Fibroblast of lung (primary cell): ENCODE measurements around the gene MRPL49. TPM values are rescaled to one million over a fixed set of nuclear protein-coding genes. Genes with fewer than 3 reads are reported as not detected.
A peak's percentile ranks its signal among the peaks of the same experiment; 100 is the strongest.
"Not testable (repeated sequence)": the region's sequence is repeated elsewhere in the genome, so short reads cannot be mapped to it uniquely, and the experiment has no call there.

ENCODE experiments used
- DNase-seq, 2 donors: peaks; one replicate each; pipeline versions ENCODE4 v3.0.0 to v3.0.0-alpha.2; 2010; ENCODE audit warnings: low read depth in 2 of 2
- H2AFZ ChIP-seq: 2 replicates; pipeline ENCODE4 v1.5.1; 2012; ENCODE audit warnings: low read length, control low read depth, inconsistent platforms
- H3K27ac ChIP-seq: 2 replicates; pipeline ENCODE4 v1.5.1; 2011; ENCODE audit warnings: low read length, control low read depth; ENCODE audit not compliant: insufficient read depth
- H3K27me3 ChIP-seq: 2 replicates; pipeline ENCODE4 v1.5.1; 2011; ENCODE audit warnings: mild to moderate bottlenecking, low read length; ENCODE audit not compliant: control insufficient read depth, insufficient read depth
- H3K36me3 ChIP-seq: 2 replicates; pipeline ENCODE4 v1.5.1; 2011; ENCODE audit warnings: low read length; ENCODE audit not compliant: control insufficient read depth, insufficient read depth
- H3K4me1 ChIP-seq: 2 replicates; pipeline ENCODE4 v1.5.1; 2011; ENCODE audit warnings: low read length; ENCODE audit not compliant: control insufficient read depth, insufficient read depth; ENCODE audit errors: extremely low read depth
- H3K4me2 ChIP-seq: 2 replicates; pipeline ENCODE4 v1.5.1; 2011; ENCODE audit warnings: low read length, control low read depth; ENCODE audit not compliant: insufficient read depth; ENCODE audit errors: extremely low read depth
- H3K4me3 ChIP-seq, 4 experiments: fragments of 200-600 bp in 1 of 4; sonication (generic) in 1 of 4; replicated peaks in 1 of 4; 2 replicates each; pipeline ENCODE4 v1.5.1; 2011 to 2016; ENCODE audit warnings: low read length in 4 of 4, low read depth in 3 of 4, mild to moderate bottlenecking in 3 of 4, control low read depth in 2 of 4, inconsistent platforms in 1 of 4, mixed read lengths in 1 of 4; ENCODE audit not compliant: insufficient read depth in 1 of 4; ENCODE audit errors: control extremely low read depth in 1 of 4
- H3K79me2 ChIP-seq: 2 replicates; pipeline ENCODE4 v1.5.1; 2012; ENCODE audit warnings: mild to moderate bottlenecking, low read length, inconsistent platforms; ENCODE audit not compliant: control insufficient read depth, insufficient read depth
- H3K9ac ChIP-seq: 2 replicates; pipeline ENCODE4 v1.5.1; 2011; ENCODE audit warnings: mild to moderate bottlenecking, low read length, control low read depth; ENCODE audit not compliant: insufficient read depth
- H3K9me3 ChIP-seq: 2 replicates; pipeline ENCODE4 v1.5.1; 2012; ENCODE audit warnings: low read depth, low read length; ENCODE audit not compliant: control insufficient read depth, insufficient read depth
- H4K20me1 ChIP-seq: 2 replicates; pipeline ENCODE4 v1.5.1; 2011; ENCODE audit warnings: low read length; ENCODE audit not compliant: control insufficient read depth, insufficient read depth; ENCODE audit errors: extremely low read depth
- EZH2 ChIP-seq: IDR thresholded peaks from 2 replicates; pipeline ENCODE4 v1.5.1; 2012; ENCODE audit warnings: low read length, control low read depth, mild to moderate bottlenecking; ENCODE audit errors: missing control alignments
- polyA plus RNA-seq, 2 donors: library from polyadenylated mRNA; depleted of rRNA in 1 of 2; stranded (reverse) in 1 of 2; unstranded in 1 of 2; fragments of >200 nt; gene quantifications; 2 replicates each; pipeline ENCODE4 v1.2.1, GENCODE V29; 2011 to 2012; ENCODE audit warnings: missing spikeins in 1 of 2
- total RNA-seq: library from RNA; depleted of rRNA; stranded (reverse); fragments of >200 nt; gene quantifications from 2 replicates; pipeline ENCODE4 v1.2.1, GENCODE V29; 2014
- TF ChIP-seq, protein P1 (sequence below), 2 donors: IDR thresholded peaks in 1 of 2; conservative IDR thresholded peaks in 1 of 2; 1 replicate in 1 of 2; 2 replicates in 1 of 2; pipeline ENCODE4 v1.5.1; 2011 to 2012; ENCODE audit warnings: low read length in 2 of 2, control low read depth in 1 of 2, inconsistent platforms in 1 of 2, low read depth in 1 of 2, mild to moderate bottlenecking in 1 of 2

MRPL49 gene
- total and polyA plus RNA-seq, 2 donors (not counting 1 experiment from before 2014, with no cell fraction given): 55.5 to 70.8 TPM

DNA sequence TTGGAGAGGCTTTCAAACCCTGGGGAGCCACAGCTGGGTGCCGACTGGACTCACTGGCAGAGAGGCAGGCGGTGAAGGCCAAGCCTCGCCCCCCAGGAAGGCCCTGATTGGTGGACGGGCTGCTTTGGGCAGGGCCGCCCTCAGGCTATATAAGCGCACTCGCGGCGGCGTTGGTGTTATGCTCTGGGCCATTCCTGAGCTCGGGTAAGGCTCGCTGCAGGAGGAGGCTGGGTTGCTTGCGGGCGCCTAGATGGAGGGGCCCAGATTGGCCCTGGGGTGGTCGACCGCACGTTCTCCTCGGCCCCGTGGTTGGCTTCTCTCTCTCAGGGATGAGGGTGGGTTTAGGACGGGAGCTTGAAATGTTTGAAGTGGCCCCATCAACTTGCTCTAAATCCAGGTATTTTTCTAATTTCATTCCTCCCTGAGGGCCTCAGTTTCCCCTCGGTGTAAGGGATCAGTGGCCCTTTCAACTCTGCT, 48.0 kb downstream of the MRPL49 start, which contains the start of gene SPDYC:
Gene SPDYC, plus strand, starts transcription at position 176 of the 477 bp plus-strand sequence. CDS start 1,125 bp downstream, outside the sequence.
- H3K4me1 ChIP-seq: peaks cover 3% of the 10 kb centered on the region
- peak within 1 kb of the TSS; percentile 85 for H2AFZ ChIP-seq
- no peaks in the 10 kb centered on the region for H3K79me2 ChIP-seq
- no peak within 1 kb of the TSS for H3K4me2 ChIP-seq
- no peaks in the 10 kb centered on the region for H3K27me3 ChIP-seq
- DNase-seq: no peak
- H3K9ac ChIP-seq: no peak within 1 kb of the TSS
- no peak within 1 kb of the TSS for H3K4me3 ChIP-seq
- H3K36me3 ChIP-seq: no peaks in the 10 kb centered on the region
- H3K9me3 ChIP-seq: no peaks in the 10 kb centered on the region
- H4K20me1 ChIP-seq: no peaks in the 10 kb centered on the region
- peak within 1 kb of the TSS; percentile 8 for H3K27ac ChIP-seq
- no peak for TF ChIP-seq EZH2
- TF ChIP-seq, protein P1, sequence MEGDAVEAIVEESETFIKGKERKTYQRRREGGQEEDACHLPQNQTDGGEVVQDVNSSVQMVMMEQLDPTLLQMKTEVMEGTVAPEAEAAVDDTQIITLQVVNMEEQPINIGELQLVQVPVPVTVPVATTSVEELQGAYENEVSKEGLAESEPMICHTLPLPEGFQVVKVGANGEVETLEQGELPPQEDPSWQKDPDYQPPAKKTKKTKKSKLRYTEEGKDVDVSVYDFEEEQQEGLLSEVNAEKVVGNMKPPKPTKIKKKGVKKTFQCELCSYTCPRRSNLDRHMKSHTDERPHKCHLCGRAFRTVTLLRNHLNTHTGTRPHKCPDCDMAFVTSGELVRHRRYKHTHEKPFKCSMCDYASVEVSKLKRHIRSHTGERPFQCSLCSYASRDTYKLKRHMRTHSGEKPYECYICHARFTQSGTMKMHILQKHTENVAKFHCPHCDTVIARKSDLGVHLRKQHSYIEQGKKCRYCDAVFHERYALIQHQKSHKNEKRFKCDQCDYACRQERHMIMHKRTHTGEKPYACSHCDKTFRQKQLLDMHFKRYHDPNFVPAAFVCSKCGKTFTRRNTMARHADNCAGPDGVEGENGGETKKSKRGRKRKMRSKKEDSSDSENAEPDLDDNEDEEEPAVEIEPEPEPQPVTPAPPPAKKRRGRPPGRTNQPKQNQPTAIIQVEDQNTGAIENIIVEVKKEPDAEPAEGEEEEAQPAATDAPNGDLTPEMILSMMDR (conservative IDR thresholded peaks at IDR 0.05 in 1 of 2, IDR thresholded peaks at IDR 0.05 in 1 of 2; ENCODE audit: low read depth in 1 of 2, low read length in 2 of 2): no peak

DNA sequence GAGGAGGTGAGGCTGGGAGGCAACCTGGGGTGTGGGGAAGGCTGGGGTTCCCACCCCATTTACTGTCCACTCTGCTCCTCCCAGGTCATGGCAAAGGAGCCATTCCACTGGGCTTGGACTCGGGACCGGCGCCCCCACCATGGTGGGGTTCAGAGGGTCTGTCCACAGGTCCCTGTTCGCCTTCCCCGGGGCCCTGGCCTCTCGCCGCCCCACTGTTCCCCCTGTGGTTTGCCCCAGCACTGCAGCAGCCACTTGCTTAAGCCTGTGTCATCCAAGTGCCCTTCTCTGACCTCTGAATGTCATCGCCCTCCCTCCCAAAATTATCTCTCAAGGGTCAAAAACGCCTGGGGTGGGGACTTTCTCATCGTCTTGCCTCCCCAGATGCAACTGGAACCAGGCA, 50.5 kb downstream of the MRPL49 start:
- Histone ChIP-seq H3K9me3 (no peaks in the 10 kb centered on the region), H3K36me3 (no peaks in the 10 kb centered on the region), H3K4me1 (no peaks in the 10 kb centered on the region), H2AFZ (no peak overlapping the region), H3K79me2 (no peaks in the 10 kb centered on the region), H3K27ac (no peak overlapping the region), H3K4me3 (no peak overlapping the region), H3K4me2 (no peak overlapping the region), H3K9ac (no peak overlapping the region), H3K27me3 (no peaks in the 10 kb centered on the region), H4K20me1 (no peaks in the 10 kb centered on the region)
- no peak for DNase-seq
- TF ChIP-seq EZH2: no peak
- TF ChIP-seq, protein P1 (conservative IDR thresholded peaks at IDR 0.05 in 1 of 2, IDR thresholded peaks at IDR 0.05 in 1 of 2; ENCODE audit: low read depth in 1 of 2, low read length in 2 of 2): no peak

DNA sequence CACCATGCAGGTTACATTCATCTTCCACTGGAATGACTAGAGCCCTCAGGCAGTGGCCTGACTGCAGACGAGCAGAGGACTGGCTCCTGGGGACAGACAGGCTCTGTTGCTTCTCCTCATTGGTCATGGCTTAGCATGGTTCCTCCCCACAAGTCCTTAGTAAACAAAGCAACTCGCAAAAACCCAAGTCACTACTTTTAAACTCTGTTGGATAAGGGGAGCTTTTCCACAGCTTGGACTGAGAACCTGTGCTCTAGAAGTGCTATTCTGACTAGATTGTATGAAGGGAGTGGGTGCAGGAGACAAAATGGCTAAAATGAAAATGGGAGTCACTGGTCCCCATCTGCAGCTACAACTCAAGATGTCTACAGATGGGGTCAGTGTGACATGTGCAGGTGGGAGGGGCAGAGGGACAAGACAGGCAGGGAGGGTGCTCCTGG, 52.5 kb downstream of the MRPL49 start:
- H3K9ac ChIP-seq, H3K36me3 ChIP-seq, H3K4me1 ChIP-seq, H3K27me3 ChIP-seq, H3K79me2 ChIP-seq, DNase-seq, H3K4me3 ChIP-seq, H2AFZ ChIP-seq, H4K20me1 ChIP-seq, H3K9me3 ChIP-seq, H3K4me2 ChIP-seq, H3K27ac ChIP-seq: not testable (repeated sequence)

Other genes with a start within 250 kb of the MRPL49 start
- gene EHD1, start 243.7 kb upstream of the MRPL49 start, total RNA-seq: 40.8 and 71.3 TPM in 2 replicates
- gene EHD1, start 243.7 kb upstream of the MRPL49 start, polyA plus RNA-seq: 240 and 248 TPM in 2 replicates
- 7.4 and 9.9 TPM in 2 replicates for gene ATG2A, start 205.1 kb upstream of the MRPL49 start, total RNA-seq
- 3.1 and 5.1 TPM in 2 replicates for gene ATG2A, start 205.1 kb upstream of the MRPL49 start, polyA plus RNA-seq
- gene PPP2R5B, start 197.6 kb upstream of the MRPL49 start, total RNA-seq: 6.2 and 12.1 TPM in 2 replicates
- gene PPP2R5B, start 197.6 kb upstream of the MRPL49 start, polyA plus RNA-seq: 10.9 and 12.4 TPM in 2 replicates
- gene GPHA2, start 186.4 kb upstream of the MRPL49 start, total RNA-seq: not detected in 2 replicates
- not detected in 2 replicates for gene GPHA2, start 186.4 kb upstream of the MRPL49 start, polyA plus RNA-seq
- gene MAJIN, start 150.2 kb upstream of the MRPL49 start, total RNA-seq: not detected in 2 replicates
- not detected in 2 replicates for gene MAJIN, start 150.2 kb upstream of the MRPL49 start, polyA plus RNA-seq
- 2.1 TPM in 2 replicates for gene BATF2, start 125.3 kb upstream of the MRPL49 start, total RNA-seq
- gene BATF2, start 125.3 kb upstream of the MRPL49 start, polyA plus RNA-seq: 1.0 and 1.5 TPM in 2 replicates
- 99.9 and 138 TPM in 2 replicates for gene ARL2, start 108.2 kb upstream of the MRPL49 start, total RNA-seq
- gene ARL2, start 108.2 kb upstream of the MRPL49 start, polyA plus RNA-seq: 99.2 and 173 TPM in 2 replicates
- 11.3 and 14.4 TPM in 2 replicates for gene SNX15, start 94.9 kb upstream of the MRPL49 start, total RNA-seq
- gene SNX15, start 94.9 kb upstream of the MRPL49 start, polyA plus RNA-seq: 10.2 and 15.2 TPM in 2 replicates
- 8.6 and 10.0 TPM in 2 replicates for gene SAC3D1, start 81.1 kb upstream of the MRPL49 start, total RNA-seq
- 3.1 and 7.1 TPM in 2 replicates for gene SAC3D1, start 81.1 kb upstream of the MRPL49 start, polyA plus RNA-seq
- 26.2 and 35.5 TPM in 2 replicates for gene NAALADL1, start 63.8 kb upstream of the MRPL49 start, total RNA-seq
- 14.8 and 14.9 TPM in 2 replicates for gene NAALADL1, start 63.8 kb upstream of the MRPL49 start, polyA plus RNA-seq
- 0.26 and 3.0 TPM in 2 replicates for gene CDCA5, start 38.3 kb upstream of the MRPL49 start, total RNA-seq
- gene CDCA5, start 38.3 kb upstream of the MRPL49 start, polyA plus RNA-seq: 4.6 and 18.1 TPM in 2 replicates
- gene ZFPL1, start 38.1 kb upstream of the MRPL49 start, total RNA-seq: 31.1 and 36.0 TPM in 2 replicates
- 30.8 and 37.6 TPM in 2 replicates for gene ZFPL1, start 38.1 kb upstream of the MRPL49 start, polyA plus RNA-seq
- gene VPS51, start 26.1 kb upstream of the MRPL49 start, total RNA-seq: 144 and 171 TPM in 2 replicates
- 22.0 and 27.0 TPM in 2 replicates for gene VPS51, start 26.1 kb upstream of the MRPL49 start, polyA plus RNA-seq
- gene TM7SF2, start 10.4 kb upstream of the MRPL49 start, total RNA-seq: 30.0 and 89.5 TPM in 2 replicates
- 11.7 and 16.9 TPM in 2 replicates for gene TM7SF2, start 10.4 kb upstream of the MRPL49 start, polyA plus RNA-seq
- gene ZNHIT2, start 4.6 kb upstream of the MRPL49 start, total RNA-seq: 12.8 and 13.2 TPM in 2 replicates
- 1.4 and 1.7 TPM in 2 replicates for gene ZNHIT2, start 4.6 kb upstream of the MRPL49 start, polyA plus RNA-seq
- gene FAU, start 187 bp upstream of the MRPL49 start, total RNA-seq: 336 and 338 TPM in 2 replicates
- 256 and 290 TPM in 2 replicates for gene FAU, start 187 bp upstream of the MRPL49 start, polyA plus RNA-seq
- gene SYVN1, start 12.2 kb downstream of the MRPL49 start, total RNA-seq: 13.6 and 15.5 TPM in 2 replicates
- gene SYVN1, start 12.2 kb downstream of the MRPL49 start, polyA plus RNA-seq: 25.2 and 30.4 TPM in 2 replicates
- gene SPDYC, start 47.9 kb downstream of the MRPL49 start, total RNA-seq: not detected in 2 replicates
- not detected in 2 replicates for gene SPDYC, start 47.9 kb downstream of the MRPL49 start, polyA plus RNA-seq
- gene CAPN1, start 59.6 kb downstream of the MRPL49 start, total RNA-seq: 58.0 and 94.5 TPM in 2 replicates
- 70.3 and 111 TPM in 2 replicates for gene CAPN1, start 59.6 kb downstream of the MRPL49 start, polyA plus RNA-seq
- 1.0 and 2.8 TPM in 2 replicates for gene POLA2, start 139.6 kb downstream of the MRPL49 start, total RNA-seq
- gene POLA2, start 139.6 kb downstream of the MRPL49 start, polyA plus RNA-seq: 9.8 and 33.6 TPM in 2 replicates
- gene CDC42EP2, start 192.5 kb downstream of the MRPL49 start, total RNA-seq: 12.3 and 25.6 TPM in 2 replicates
- gene CDC42EP2, start 192.5 kb downstream of the MRPL49 start, polyA plus RNA-seq: 31.7 and 48.4 TPM in 2 replicates
- gene DPF2, start 211.5 kb downstream of the MRPL49 start, total RNA-seq: 37.5 and 42.9 TPM in 2 replicates
- 55.1 and 76.4 TPM in 2 replicates for gene DPF2, start 211.5 kb downstream of the MRPL49 start, polyA plus RNA-seq
- under 0.01 and 0.17 TPM in 2 replicates for gene TIGD3, start 232.4 kb downstream of the MRPL49 start, total RNA-seq
- gene TIGD3, start 232.4 kb downstream of the MRPL49 start, polyA plus RNA-seq: 0.03 TPM in 1 of 2 replicates, not detected in the other